Neutrophil (primary cell): ENCODE measurements around the gene ZNF639.

Source experiments
- H3K27ac ChIP-seq: fragments of 200-600 bp; sonication (generic); 2 replicates; pipeline ENCODE4 v1.5.1; 2016; ENCODE audit warnings: mild to moderate bottlenecking, moderate library complexity
- H3K27me3 ChIP-seq: fragments of 200-600 bp; sonication (generic); 2 replicates; pipeline ENCODE4 v1.6.0; 2016; ENCODE audit warnings: mild to moderate bottlenecking
- H3K36me3 ChIP-seq: fragments of 200-600 bp; sonication (generic); 2 replicates; pipeline ENCODE4 v1.5.1; 2017
- H3K4me1 ChIP-seq, 2 experiments: fragments of 200-600 bp in 1 of 2; sonication (generic) in 1 of 2; 1 replicate in 1 of 2; 2 replicates in 1 of 2; pipeline versions ENCODE4 v1.5.1 to v1.6.1; 2013 to 2016; ENCODE audit warnings: low read depth in 1 of 2, low read length in 1 of 2, mild to moderate bottlenecking in 1 of 2, moderate library complexity in 1 of 2; ENCODE audit not compliant: control insufficient read depth in 1 of 2, insufficient read depth in 1 of 2
- H3K4me3 ChIP-seq, 2 experiments: fragments of 200-600 bp in 1 of 2; sonication (generic) in 1 of 2; 1 replicate in 1 of 2; 2 replicates in 1 of 2; pipeline ENCODE4 v1.5.1; 2013 to 2016; ENCODE audit warnings: low read depth in 1 of 2, low read length in 1 of 2, mild to moderate bottlenecking in 1 of 2, moderate library complexity in 1 of 2
- H3K9me3 ChIP-seq: fragments of 200-600 bp; sonication (generic); 2 replicates; pipeline ENCODE4 v1.5.1; 2016
- TF ChIP-seq, protein P1 (sequence below): fragments of 200-600 bp; sonication (generic); IDR thresholded peaks from 2 replicates; pipeline ENCODE4 v1.5.1; 2016; ENCODE audit warnings: antibody characterized with exemption

ZNF639 gene

GRCh38 chr3:179318876-179319275 is 4.0 kb upstream of the ZNF639 start:
- Histone ChIP-seq H3K27ac (no peak overlapping the region), H3K27me3 (peaks cover 5% of the 10 kb centered on the region), H3K9me3 (no peaks in the 10 kb centered on the region), H3K36me3 (no peaks in the 10 kb centered on the region), H3K4me3 (no peak overlapping the region), H3K4me1 (peaks cover 8 to 16% of the 10 kb centered on the region in 2 experiments)
- TF ChIP-seq, protein P1, sequence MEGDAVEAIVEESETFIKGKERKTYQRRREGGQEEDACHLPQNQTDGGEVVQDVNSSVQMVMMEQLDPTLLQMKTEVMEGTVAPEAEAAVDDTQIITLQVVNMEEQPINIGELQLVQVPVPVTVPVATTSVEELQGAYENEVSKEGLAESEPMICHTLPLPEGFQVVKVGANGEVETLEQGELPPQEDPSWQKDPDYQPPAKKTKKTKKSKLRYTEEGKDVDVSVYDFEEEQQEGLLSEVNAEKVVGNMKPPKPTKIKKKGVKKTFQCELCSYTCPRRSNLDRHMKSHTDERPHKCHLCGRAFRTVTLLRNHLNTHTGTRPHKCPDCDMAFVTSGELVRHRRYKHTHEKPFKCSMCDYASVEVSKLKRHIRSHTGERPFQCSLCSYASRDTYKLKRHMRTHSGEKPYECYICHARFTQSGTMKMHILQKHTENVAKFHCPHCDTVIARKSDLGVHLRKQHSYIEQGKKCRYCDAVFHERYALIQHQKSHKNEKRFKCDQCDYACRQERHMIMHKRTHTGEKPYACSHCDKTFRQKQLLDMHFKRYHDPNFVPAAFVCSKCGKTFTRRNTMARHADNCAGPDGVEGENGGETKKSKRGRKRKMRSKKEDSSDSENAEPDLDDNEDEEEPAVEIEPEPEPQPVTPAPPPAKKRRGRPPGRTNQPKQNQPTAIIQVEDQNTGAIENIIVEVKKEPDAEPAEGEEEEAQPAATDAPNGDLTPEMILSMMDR = no peak

DNA sequence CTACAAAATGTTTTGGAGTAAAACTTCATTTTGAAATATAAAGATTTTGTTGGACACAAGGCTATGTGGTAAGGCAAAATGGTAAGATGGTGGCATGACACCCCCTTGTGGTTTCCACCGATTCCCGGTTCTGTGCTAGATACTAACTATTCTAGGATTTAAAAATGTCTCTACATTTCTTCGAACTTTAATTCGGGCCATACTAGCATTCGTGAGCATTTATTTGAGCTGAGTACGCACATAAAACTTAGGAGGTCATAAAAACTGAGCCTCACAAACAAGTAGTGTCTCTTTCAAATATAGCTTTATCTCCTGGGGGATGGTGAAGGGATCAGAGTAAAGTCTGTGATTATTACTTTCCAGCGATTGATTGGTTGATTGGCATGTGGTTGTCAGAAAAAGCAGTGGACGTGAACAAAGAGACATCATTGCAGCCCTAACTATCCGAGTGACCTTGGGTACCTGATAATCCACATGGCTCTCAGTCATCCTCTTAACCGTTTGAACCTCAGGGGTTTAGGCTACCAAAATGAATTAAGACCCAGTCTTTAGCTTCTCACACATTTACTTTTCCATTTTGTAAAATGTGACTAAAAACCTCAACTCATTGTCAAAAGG is 1.1 kb upstream of the ZNF639 start:
- peaks cover 18 to 24% of the 10 kb centered on the region in 2 experiments for H3K4me1 ChIP-seq
- no peaks in the 10 kb centered on the region for H3K9me3 ChIP-seq
- peak overlapping the region; percentile 29 for H3K27ac ChIP-seq
- H3K36me3 ChIP-seq = no peaks in the 10 kb centered on the region
- peaks cover 5% of the 10 kb centered on the region for H3K27me3 ChIP-seq
- TF ChIP-seq, protein P1 = no peak
- no peak overlapping the region for H3K4me3 ChIP-seq

DNA sequence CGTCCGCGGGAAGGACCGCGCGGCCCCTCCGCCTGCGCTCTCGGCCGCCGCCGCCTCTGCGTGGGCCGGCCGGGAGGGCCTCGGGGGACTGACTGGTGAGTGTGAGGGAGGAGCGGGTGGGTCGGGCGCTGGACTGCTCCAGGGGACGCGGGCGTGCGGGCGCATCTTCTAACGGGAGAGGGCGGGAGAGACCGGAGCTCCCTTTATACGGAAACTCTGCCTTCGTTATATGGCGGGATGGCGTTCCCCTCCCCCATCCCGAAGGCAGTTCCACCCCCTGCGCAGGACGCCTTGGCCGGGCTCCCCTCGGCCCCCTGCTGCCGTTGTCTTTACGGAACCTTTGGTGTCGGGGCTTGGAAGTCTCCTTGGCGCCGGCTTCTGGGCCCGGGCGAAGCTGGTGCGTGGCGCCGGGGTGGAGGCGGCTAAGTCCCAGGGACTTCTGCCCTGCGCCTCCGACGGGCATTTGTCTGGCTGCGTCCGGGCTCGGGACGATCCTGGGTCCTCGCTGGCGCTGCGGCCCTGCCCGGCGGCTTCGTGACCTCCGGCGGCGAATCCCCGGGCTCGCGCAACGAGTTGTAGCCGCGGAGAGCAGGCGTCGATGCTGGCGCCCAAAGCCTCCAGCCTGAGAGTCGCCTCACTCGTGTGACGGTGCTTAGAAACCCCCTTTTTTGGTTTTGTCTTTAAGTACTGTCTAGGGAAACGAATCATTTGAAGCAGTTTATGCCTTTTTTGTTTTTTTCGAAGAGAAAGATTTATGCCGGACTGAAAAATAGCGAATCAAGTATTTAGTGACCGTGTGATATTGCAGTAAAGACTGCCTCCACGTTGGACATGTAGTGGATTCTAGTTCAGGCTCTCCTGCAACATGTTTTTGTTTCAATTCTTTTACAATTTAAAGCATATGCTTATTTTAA is 623 bp downstream of the ZNF639 start:
- Histone ChIP-seq H3K9me3 (no peaks in the 10 kb centered on the region), H3K4me3 (peak overlapping the region; percentile 83 to 91), H3K27ac (peak overlapping the region; percentile 77), H3K4me1 (peaks cover 18 to 24% of the 10 kb centered on the region in 2 experiments), H3K27me3 (peaks cover 5% of the 10 kb centered on the region), H3K36me3 (peaks cover 4% of the 10 kb centered on the region)
- TF ChIP-seq, protein P1 = no peak

DNA sequence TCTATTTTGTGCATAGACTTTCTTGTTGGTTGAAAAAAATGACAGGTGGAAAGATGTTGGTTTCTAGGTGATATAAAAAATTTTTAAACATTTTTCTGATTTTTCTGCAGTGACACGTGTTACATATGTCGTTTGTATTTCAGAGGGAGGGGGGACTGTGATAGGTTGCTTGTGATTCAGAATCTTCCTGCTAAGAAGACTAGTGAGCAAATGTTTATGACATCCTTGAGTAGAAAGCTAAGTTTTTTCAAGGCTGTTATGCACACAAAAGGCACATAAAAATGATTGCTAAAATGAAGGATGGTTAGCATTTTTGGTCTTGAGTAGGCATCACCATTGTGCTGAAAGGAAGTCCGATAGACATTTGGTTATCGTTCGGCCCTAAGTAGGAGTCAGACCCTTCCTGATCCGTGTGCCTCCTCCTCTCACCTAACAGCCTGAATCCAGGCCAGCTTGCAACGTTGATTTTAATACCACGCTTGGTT is 1.5 kb downstream of the ZNF639 start:
- peaks cover 5% of the 10 kb centered on the region for H3K27me3 ChIP-seq
- no peak overlapping the region for H3K27ac ChIP-seq
- peak overlapping the region in 1 of 2 experiments; percentile 91 for H3K4me3 ChIP-seq
- TF ChIP-seq, protein P1 = no peak
- peaks cover 11% of the 10 kb centered on the region for H3K36me3 ChIP-seq
- no peaks in the 10 kb centered on the region for H3K9me3 ChIP-seq
- peaks cover 18 to 24% of the 10 kb centered on the region in 2 experiments for H3K4me1 ChIP-seq

GRCh38 chr3:179330438-179330837 is 7.6 kb downstream of the ZNF639 start:
- Histone ChIP-seq H3K27me3 (no peaks in the 10 kb centered on the region), H3K4me1 (no peaks in the 10 kb centered on the region), H3K4me3 (no peak overlapping the region), H3K27ac (no peak overlapping the region), H3K9me3 (no peaks in the 10 kb centered on the region), H3K36me3 (peaks cover 50% of the 10 kb centered on the region)
- TF ChIP-seq, protein P1 = no peak
